HG02885 (cell line): Measurements from ENCODE around the gene GPR135.
"Not testable (repeated sequence)": the region's sequence is repeated elsewhere in the genome, so short reads cannot be mapped to it uniquely, and the experiment has no call there.

ENCODE experiments used
- ATAC-seq: cut with Tn5 transposase; IDR thresholded peaks from one replicate; pipeline ENCODE4 v1.9.1; 2021; ENCODE audit warnings: mild to moderate bottlenecking; ENCODE audit not compliant: unreplicated experiment, poor library complexity

The GPR135 gene

GRCh38 chr14:59478540-59478939, 13.4 kb upstream of the GPR135 start:
- ATAC-seq, result no peak

GRCh38 chr14:59475709-59476108, 10.5 kb upstream of the GPR135 start:
- ATAC-seq, result no peak

GRCh38 chr14:59474172-59474571, 9.0 kb upstream of the GPR135 start:
- no peak for ATAC-seq

- ATAC-seq, result peak; percentile 76
These were observed 479 bp downstream of the GPR135 start for GRCh38 chr14:59464486-59465315.

GRCh38 chr14:59463787-59464485, 1.2 kb downstream of the GPR135 start:
- no peak for ATAC-seq

GRCh38 chr14:59461891-59462290, 3.3 kb downstream of the GPR135 start:
- no peak for ATAC-seq

GRCh38 chr14:59460378-59460777, 4.8 kb downstream of the GPR135 start:
- no peak for ATAC-seq

- no peak for ATAC-seq
These were observed 6.7 kb downstream of the GPR135 start for GRCh38 chr14:59458486-59458885.

GRCh38 chr14:59455411-59455810, 9.8 kb downstream of the GPR135 start:
- no peak for ATAC-seq

GRCh38 chr14:59454139-59454538, 11.0 kb downstream of the GPR135 start:
- ATAC-seq, result no peak

GRCh38 chr14:59451849-59452248, 13.3 kb downstream of the GPR135 start:
- ATAC-seq, result no peak

GRCh38 chr14:59450716-59451115, 14.5 kb downstream of the GPR135 start:
- ATAC-seq, result no peak

- ATAC-seq, result not testable (repeated sequence)
These were observed 16.5 kb downstream of the GPR135 start for GRCh38 chr14:59448673-59449072.

- no peak for ATAC-seq
These were observed 25.8 kb downstream of the GPR135 start for GRCh38 chr14:59439256-59439965.

GRCh38 chr14:59438195-59438647, 27.0 kb downstream of the GPR135 start:
- ATAC-seq, result no peak

GRCh38 chr14:59435987-59436386, 29.2 kb downstream of the GPR135 start:
- ATAC-seq, result no peak

- ATAC-seq, result no peak
These were observed 30.1 kb downstream of the GPR135 start for GRCh38 chr14:59435101-59435500.

GRCh38 chr14:59429790-59430189, 35.4 kb downstream of the GPR135 start:
- ATAC-seq, result no peak

GRCh38 chr14:59428581-59429012, 36.6 kb downstream of the GPR135 start:
- ATAC-seq, result no peak

GRCh38 chr14:59427653-59428580, 37.3 kb downstream of the GPR135 start:
- no peak for ATAC-seq
